B cell (primary cell): ENCODE data around the gene HBZ. TPM values are rescaled to one million over a fixed set of nuclear protein-coding genes. Genes with fewer than 3 reads are reported as not detected.

Experiments
- ATAC-seq: fragments of 200-7000 bp; cut with Tn5 transposase; one replicate; pipeline ENCODE4 v1.10.0; 2021; ENCODE audit warnings: low read depth, mild to moderate bottlenecking, moderate number of reproducible peaks, moderate library complexity
- CTCF ChIA-PET: fragments of 350-600 bp; sonication (Branson Sonifier 250); formaldehyde crosslinking; loops from one replicate; lab custom pipeline; 2021; ENCODE audit warnings: antibody characterized with exemption, inconsistent platforms; lab: Charles Lee
- POLR2A ChIA-PET: fragments of 350-600 bp; sonication (Branson Sonifier 250); formaldehyde crosslinking; loops from one replicate; lab custom pipeline; 2021; ENCODE audit warnings: antibody characterized with exemption; lab: Charles Lee
- DNase-seq: peaks from one replicate; pipeline ENCODE4 v3.0.0; 2013
- H2AFZ ChIP-seq: 2 replicates; pipeline ENCODE4 v1.6.1; 2012; ENCODE audit warnings: mild to moderate bottlenecking, low read depth, low read length; ENCODE audit not compliant: insufficient read depth, poor library complexity, severe bottlenecking
- H3K27ac ChIP-seq, 2 donors: 1 replicate in 1 of 2; 2 replicates in 1 of 2; pipeline ENCODE4 v1.5.1; 2012 to 2013; ENCODE audit warnings: low read length in 2 of 2, mild to moderate bottlenecking in 2 of 2, moderate library complexity in 1 of 2
- H3K27me3 ChIP-seq, 4 experiments: fragments of 200-600 bp in 1 of 4; sonication (generic) in 1 of 4; replicated peaks in 1 of 4; 1 replicate in 2 of 4; 2 replicates in 2 of 4; pipeline versions ENCODE4 v1.6.1 to v1.7.0; 2013 to 2016; ENCODE audit warnings: low read length in 3 of 4, mild to moderate bottlenecking in 2 of 4, mixed read lengths in 1 of 4, moderate library complexity in 1 of 4; ENCODE audit not compliant: insufficient read depth in 4 of 4, control insufficient read depth in 3 of 4; ENCODE audit errors: control extremely low read depth in 1 of 4
- H3K36me3 ChIP-seq, 2 experiments: replicated peaks in 1 of 2; 1 replicate in 1 of 2; 2 replicates in 1 of 2; pipeline versions ENCODE4 v1.6.1 to v1.7.1; 2013; ENCODE audit warnings: low read length in 1 of 2; ENCODE audit not compliant: insufficient read depth in 2 of 2, control insufficient read depth in 1 of 2; ENCODE audit errors: control extremely low read depth in 1 of 2, extremely low read depth in 1 of 2
- H3K4me1 ChIP-seq, 2 donors: fragments of 200-600 bp in 1 of 2; sonication (generic) in 1 of 2; 1 replicate in 1 of 2; 2 replicates in 1 of 2; pipeline versions ENCODE4 v1.5.1 to v1.6.1; 2013 to 2017; ENCODE audit warnings: low read length in 2 of 2; ENCODE audit not compliant: control insufficient read depth in 2 of 2, insufficient read depth in 2 of 2
- H3K4me2 ChIP-seq: replicated peaks from 2 replicates; pipeline ENCODE3; 2012; ENCODE audit warnings: mild to moderate bottlenecking, low read depth, low read length; ENCODE audit not compliant: poor library complexity, severe bottlenecking
- H3K4me3 ChIP-seq, 5 experiments: fragments of 200-600 bp in 1 of 5; sonication (generic) in 1 of 5; 1 replicate in 3 of 5; 2 replicates in 2 of 5; pipeline versions ENCODE4 v1.5.1 to v1.7.0; 2011 to 2016; ENCODE audit warnings: low read length in 4 of 5, mild to moderate bottlenecking in 4 of 5, low read depth in 2 of 5, control low read depth in 1 of 5, moderate library complexity in 1 of 5; ENCODE audit not compliant: insufficient read depth in 1 of 5; ENCODE audit errors: control extremely low read depth in 1 of 5, extremely low read depth in 1 of 5
- H3K79me2 ChIP-seq: fragments of 200-600 bp; sonication (generic); one replicate; pipeline ENCODE4 v1.6.0; 2016; ENCODE audit warnings: low read length; ENCODE audit not compliant: control insufficient read depth, insufficient read depth
- H3K9ac ChIP-seq: fragments of 200-600 bp; sonication (generic); 2 replicates; pipeline ENCODE4 v1.6.1; 2017; ENCODE audit warnings: mild to moderate bottlenecking, low read length, moderate library complexity
- H3K9me3 ChIP-seq, 3 donors: one replicate each; pipeline versions ENCODE4 v1.6.1 to v1.7.1; 2013; ENCODE audit warnings: low read length in 2 of 3; ENCODE audit not compliant: control insufficient read depth in 2 of 3, insufficient read depth in 1 of 3; ENCODE audit errors: control extremely low read depth in 1 of 3
- H4K20me1 ChIP-seq: 2 replicates; pipeline ENCODE4 v1.6.0; 2012; ENCODE audit warnings: mild to moderate bottlenecking, low read length; ENCODE audit not compliant: insufficient read depth, control insufficient read depth, poor library complexity, severe bottlenecking
- H3K27ac Mint-ChIP-seq: one replicate; pipeline ENCODE4 v1.8.0; 2021; ENCODE audit warnings: mixed read lengths
- H3K27me3 Mint-ChIP-seq: one replicate; pipeline ENCODE4 v1.8.0; 2021; ENCODE audit warnings: mixed read lengths
- H3K4me1 Mint-ChIP-seq: one replicate; pipeline ENCODE4 v1.8.0; 2021; ENCODE audit warnings: mixed read lengths
- H3K4me3 Mint-ChIP-seq: one replicate; pipeline ENCODE4 v1.8.0; 2021; ENCODE audit warnings: mixed read lengths
- H3K9me3 Mint-ChIP-seq: one replicate; pipeline ENCODE4 v1.8.0; 2022; ENCODE audit warnings: mixed read lengths; ENCODE audit not compliant: insufficient read depth
- EZH2 ChIP-seq: IDR thresholded peaks from 2 replicates; pipeline ENCODE4 v1.6.1; 2012; ENCODE audit warnings: borderline replicate concordance, low read depth, mild to moderate bottlenecking, moderate library complexity, low read length; ENCODE audit not compliant: insufficient read depth, poor library complexity, severe bottlenecking
- WGBS: methylation state at CpG from one replicate; pipeline ENCODE4 v1.1.5; 2013; ENCODE audit warnings: missing lambda C conversion rate; ENCODE audit not compliant: insufficient coverage; 5-methylcytosine and 5-hydroxymethylcytosine counted together
- intact Hi-C: fragments of 100-400 bp; cut with micrococcal nuclease; formaldehyde crosslinking; loops from one replicate; pipeline ENCODE4 v1.10.0; 2022
- polyA plus RNA-seq: library from polyadenylated mRNA; depleted of rRNA; stranded (reverse); fragments of >200 nt; gene quantifications from 2 replicates; pipeline ENCODE4 v1.2.3, GENCODE V29; 2012
- total RNA-seq, 2 donors: library from RNA; stranded (reverse); fragments of 120-200 nt in 1 of 2; gene quantifications; 1 replicate in 1 of 2; 2 replicates in 1 of 2; pipeline versions ENCODE4 v1.2.3 to v1.2.4, GENCODE V29; 2013 to 2022
- TF ChIP-seq, protein P1 (sequence below): fragments of 200-600 bp; IDR thresholded peaks from one replicate; pipeline ENCODE4 v1.8.0; 2022; ENCODE audit warnings: antibody characterized with exemption, mild to moderate bottlenecking

Gene HBZ
- total and polyA plus RNA-seq, 2 donors (not counting 1 experiment from before 2014, with no cell fraction given) = not detected

DNA sequence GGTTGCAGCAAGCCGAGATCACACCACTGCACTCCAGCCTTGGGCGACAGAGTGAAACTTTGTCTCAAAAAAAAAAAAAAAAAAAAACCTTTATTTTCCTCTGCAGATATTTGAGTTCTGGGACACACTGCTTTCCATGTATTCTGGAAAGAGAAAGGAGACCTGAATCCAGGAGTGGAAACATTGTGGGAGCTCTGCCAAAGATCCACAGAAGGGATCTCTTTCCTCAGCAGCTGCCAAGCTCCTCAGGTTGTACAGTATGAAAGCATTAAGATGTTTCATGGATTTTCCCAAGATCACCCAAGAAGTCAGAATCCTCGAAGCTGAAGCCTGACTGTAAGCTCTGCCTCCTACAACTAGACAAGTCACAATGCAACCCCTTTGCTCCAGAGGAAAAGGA, 27.4 kb upstream of the HBZ start:
- peaks cover 20% of the 10 kb centered on the region for H4K20me1 ChIP-seq
- Mint-ChIP-seq H3K27ac (no peak overlapping the region), H3K9me3 (no peaks in the 10 kb centered on the region), H3K27me3 (no peaks in the 10 kb centered on the region), H3K4me3 (no peak overlapping the region), H3K4me1 (no peaks in the 10 kb centered on the region)
- H3K79me2 ChIP-seq = peaks cover 18% of the 10 kb centered on the region
- ATAC-seq (no peak), DNase-seq (no peak)
- ChIA-PET CTCF (interaction anchor here (0.7 to 1.1 kb wide), 2 partner anchors 18 to 291 kb away, joined by 4 to 7 read pairs; no protein-coding TSS in a partner anchor), POLR2A (no interaction called here)
- H3K9me3 ChIP-seq = no peaks in the 10 kb centered on the region
- H3K4me1 ChIP-seq = no peaks in the 10 kb centered on the region
- H3K9ac ChIP-seq = no peak overlapping the region
- intact Hi-C loops = no loop called here
- H3K4me3 ChIP-seq = no peak overlapping the region
- WGBS = 88% methylated on average over 1 of the region's 3 CpGs
- peaks cover 0 to 6% of the 10 kb centered on the region in 2 experiments for H3K36me3 ChIP-seq
- no peak overlapping the region for H3K4me2 ChIP-seq
- H3K27ac ChIP-seq = no peak overlapping the region
- H2AFZ ChIP-seq = no peak overlapping the region
- TF ChIP-seq, protein P1, sequence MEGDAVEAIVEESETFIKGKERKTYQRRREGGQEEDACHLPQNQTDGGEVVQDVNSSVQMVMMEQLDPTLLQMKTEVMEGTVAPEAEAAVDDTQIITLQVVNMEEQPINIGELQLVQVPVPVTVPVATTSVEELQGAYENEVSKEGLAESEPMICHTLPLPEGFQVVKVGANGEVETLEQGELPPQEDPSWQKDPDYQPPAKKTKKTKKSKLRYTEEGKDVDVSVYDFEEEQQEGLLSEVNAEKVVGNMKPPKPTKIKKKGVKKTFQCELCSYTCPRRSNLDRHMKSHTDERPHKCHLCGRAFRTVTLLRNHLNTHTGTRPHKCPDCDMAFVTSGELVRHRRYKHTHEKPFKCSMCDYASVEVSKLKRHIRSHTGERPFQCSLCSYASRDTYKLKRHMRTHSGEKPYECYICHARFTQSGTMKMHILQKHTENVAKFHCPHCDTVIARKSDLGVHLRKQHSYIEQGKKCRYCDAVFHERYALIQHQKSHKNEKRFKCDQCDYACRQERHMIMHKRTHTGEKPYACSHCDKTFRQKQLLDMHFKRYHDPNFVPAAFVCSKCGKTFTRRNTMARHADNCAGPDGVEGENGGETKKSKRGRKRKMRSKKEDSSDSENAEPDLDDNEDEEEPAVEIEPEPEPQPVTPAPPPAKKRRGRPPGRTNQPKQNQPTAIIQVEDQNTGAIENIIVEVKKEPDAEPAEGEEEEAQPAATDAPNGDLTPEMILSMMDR = no peak
- TF ChIP-seq EZH2 = no peak
- no peaks in the 10 kb centered on the region for H3K27me3 ChIP-seq

DNA sequence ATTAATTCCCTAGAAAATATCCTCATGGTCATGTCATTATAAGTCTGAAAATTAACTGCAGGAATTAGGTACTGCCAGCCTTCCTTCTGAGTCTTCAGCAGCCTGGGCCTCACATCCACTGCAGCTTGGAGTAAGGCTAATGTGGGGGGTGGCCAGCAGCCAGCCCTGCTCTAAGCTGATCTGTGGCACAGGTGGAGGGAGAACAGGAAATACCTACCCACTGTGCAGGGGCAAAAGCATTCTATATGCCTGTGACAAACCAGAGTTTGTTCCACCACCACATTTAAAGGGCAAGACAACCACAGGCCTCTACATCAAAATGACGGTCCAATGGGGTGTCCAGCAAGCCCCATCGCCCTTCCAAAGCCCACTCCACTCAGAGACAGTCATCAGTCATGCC, 23.4 kb upstream of the HBZ start:
- Histone ChIP-seq H2AFZ (no peak overlapping the region), H4K20me1 (peaks cover 22% of the 10 kb centered on the region), H3K79me2 (peaks cover 25% of the 10 kb centered on the region), H3K9me3 (no peaks in the 10 kb centered on the region), H3K27me3 (no peaks in the 10 kb centered on the region), H3K27ac (no peak overlapping the region), H3K9ac (no peak overlapping the region), H3K36me3 (peaks cover 0 to 6% of the 10 kb centered on the region in 2 experiments), H3K4me1 (no peaks in the 10 kb centered on the region), H3K4me2 (no peak overlapping the region), H3K4me3 (no peak overlapping the region)
- CTCF ChIA-PET = no interaction called here
- Mint-ChIP-seq H3K27ac (no peak overlapping the region), H3K4me1 (peaks cover 3% of the 10 kb centered on the region), H3K4me3 (no peak overlapping the region), H3K9me3 (no peaks in the 10 kb centered on the region), H3K27me3 (no peaks in the 10 kb centered on the region)
- no peak for ATAC-seq
- POLR2A ChIA-PET = no interaction called here
- no peak for DNase-seq
- 89% methylated on average over 2 of the region's 2 CpGs for WGBS
- TF ChIP-seq EZH2 = no peak
- intact Hi-C loops = no loop called here
